Hindlimb muscle (tissue), 1 donor: Measurements from ENCODE around the gene RBM42. TPM values are rescaled to one million over a fixed set of nuclear protein-coding genes. Genes with fewer than 3 reads are reported as not detected.
"Not testable (repeated sequence)": the region's sequence is repeated elsewhere in the genome, so short reads cannot be mapped to it uniquely, and the experiment has no call there.

ENCODE experiments used
- DNase-seq: peaks from one replicate; pipeline ENCODE4 v3.0.0-alpha.2; 2013
- polyA plus RNA-seq: library from polyadenylated mRNA; unstranded; fragments of 120-200 nt; gene quantifications from one replicate; pipeline ENCODE4 v1.2.1, GENCODE V29; 2013; ENCODE audit not compliant: insufficient read length

Gene RBM42
- polyA plus RNA-seq, 1 donor = 50.1 TPM

DNA sequence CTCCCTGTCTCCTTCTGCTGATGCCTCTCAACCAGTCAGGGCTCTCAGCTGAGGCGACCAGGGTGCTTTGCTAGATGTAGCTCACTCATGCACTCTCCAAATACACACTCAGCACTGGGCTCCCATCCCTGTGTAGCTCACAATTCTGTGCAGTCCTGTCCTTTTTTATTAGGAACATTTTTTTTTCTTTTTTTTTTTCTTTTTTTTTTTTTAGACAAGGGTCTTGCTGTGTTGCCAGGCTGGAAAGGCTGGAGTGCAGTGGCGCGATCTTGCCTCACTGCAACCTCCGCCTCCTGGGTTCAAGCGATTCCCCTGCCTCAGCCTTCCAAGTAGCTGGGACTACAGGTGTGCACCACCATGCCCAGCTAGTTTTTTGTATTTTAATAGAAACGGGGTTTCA, 26.0 kb downstream of the RBM42 start:
- not testable (repeated sequence) for DNase-seq

DNA sequence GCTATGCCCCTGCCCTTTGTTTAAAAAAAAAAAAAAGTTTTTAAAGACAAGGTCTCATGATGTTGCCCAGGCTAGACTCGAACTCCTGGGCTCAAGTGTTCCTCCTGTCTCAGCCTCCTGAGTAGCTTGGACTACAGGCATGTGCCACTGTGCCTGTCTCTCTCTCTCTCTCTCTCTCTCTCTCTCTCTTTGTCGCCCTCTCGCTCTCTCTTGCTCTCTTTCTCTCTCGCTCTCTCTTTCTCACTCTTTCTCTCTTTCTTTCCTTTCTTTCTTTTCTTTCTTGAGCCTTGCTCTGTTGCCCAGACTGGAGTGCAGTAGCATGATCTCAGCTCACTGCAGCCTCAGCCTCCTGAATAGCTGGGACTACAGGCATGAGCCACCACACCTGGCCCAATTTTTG, 26.8 kb downstream of the RBM42 start:
- no peak for DNase-seq

DNA sequence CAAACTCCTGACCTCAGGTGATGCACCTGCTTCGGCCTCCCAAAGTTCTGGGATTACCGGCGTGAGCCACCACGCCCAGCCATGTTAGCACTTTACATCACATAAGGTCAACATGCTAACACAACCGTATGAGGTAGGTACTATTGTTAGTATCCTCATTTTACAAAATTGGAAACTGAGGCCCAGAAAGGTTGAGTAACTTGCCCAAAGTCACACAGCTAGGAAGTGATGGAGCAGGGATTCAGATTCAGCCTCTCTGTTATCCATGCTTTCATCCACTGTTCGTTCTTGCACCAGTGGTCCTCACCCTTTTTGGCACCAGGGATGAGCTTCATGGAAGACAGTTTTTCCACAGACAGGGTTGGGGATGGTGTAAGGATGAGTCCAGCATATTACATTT, 27.9 kb downstream of the RBM42 start:
- DNase-seq = no peak

DNA sequence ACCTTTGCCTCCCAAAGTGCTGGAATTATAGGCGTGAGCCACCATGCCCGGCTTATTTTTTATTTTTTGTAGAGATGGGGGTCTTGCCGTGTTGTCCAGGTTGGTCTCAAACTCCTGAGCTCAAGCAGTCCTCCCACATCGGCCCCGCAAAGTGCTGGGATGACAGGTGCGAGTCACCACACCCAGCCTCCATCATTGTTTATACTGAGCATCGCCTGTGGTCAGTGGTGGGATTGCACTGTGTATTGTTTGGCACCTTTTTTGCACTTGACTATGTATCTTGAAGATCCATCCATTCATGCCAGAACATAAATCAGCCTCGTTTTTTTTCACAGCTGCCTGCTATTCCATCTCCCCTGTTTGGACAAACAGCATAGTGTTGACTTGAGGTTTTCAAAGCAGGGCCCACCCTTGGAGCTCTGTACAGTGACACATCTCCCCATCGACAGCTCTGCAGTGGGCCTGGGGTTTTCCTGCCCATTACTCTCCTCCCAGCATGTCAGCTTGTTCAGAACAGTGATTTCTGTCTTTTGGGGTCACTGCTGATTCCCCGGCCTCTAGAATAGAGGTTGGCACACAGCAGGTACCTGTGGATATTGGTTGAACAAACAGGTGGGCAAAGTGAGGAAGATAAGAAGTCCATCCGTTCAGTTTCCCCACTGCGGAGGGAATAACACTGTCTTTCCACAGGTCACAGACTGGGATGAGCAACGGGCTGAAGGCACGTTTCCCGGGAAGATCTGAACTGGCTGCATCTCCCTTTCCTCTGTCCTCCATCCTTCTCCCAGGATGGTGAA, 29.3 kb downstream of the RBM42 start:
- DNase-seq = no peak

DNA sequence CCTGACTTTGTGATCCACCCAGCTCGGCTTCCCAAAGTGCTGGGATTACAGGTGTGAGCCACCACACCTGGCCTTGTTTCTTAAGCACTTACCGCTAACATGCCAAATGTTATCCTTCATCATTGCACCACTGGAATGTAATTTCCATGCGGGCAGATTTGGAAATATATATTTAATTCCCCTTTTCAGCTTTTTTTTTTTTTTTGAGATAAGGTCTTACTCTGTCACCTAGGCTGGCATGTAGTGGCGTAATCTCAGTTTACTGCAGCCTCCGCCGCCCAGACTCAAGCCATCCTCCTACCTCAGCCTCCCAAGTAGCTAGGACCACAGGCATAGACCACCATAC, 33.1 kb downstream of the RBM42 start:
- DNase-seq = no peak

DNA sequence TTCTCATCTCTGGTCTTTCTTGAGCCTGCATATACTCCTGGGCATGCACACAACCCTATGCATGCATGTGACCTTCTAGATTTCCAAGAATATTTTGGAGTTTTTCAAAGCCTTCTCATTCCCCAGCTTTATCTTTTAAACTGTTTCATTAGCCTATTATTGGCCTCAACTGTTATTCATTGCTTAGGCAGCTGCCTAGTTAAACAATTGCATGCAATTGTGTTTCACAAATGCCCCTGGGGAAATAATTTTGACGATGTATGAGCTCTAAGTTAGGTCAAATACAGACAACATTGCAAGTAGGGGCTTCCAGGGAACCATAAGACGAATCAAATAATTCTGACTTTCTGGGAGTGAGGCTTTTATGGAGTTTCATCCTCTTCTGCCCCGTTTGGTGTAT, 35.1 kb downstream of the RBM42 start:
- no peak for DNase-seq

DNA sequence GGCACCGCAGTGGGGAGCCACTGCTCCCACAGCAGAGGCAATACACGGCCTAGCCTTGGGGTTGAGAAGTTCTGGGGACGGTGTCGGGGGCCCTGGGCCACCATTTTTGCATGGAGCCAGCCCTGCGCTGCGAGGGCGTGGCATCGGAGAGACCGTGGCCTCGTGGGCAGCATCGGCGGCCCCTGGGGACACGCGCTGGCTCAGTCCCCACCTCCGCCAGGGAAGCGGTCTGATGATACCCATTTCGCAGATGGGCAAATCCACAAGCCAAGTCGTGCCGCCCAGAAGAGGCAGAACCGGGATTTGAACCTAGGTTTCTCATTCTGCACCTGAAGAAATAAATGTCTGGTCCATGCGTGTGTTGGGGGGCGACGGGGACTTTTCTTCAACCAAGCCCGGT, 36.3 kb downstream of the RBM42 start:
- DNase-seq = no peak

DNA sequence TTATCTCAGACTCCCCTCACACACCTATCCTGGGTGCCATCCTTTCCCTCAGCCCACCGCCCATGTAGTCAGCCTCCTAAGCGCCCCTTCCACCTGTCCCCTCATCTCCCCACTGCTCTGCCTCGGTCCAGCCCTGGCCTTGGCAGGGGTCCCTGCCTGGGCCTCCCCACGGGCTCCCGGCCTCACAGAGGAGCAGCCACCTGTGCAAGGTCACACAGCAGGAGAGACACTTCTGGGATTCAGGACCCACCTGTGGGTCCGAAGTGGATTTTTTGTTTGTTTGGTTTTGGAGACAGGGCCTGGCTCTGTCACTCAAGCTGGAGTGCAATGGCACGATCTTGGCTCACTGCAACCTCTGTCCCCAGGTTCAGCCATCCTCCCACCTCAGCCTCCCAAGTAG, 36.8 kb downstream of the RBM42 start:
- DNase-seq = no peak

DNA sequence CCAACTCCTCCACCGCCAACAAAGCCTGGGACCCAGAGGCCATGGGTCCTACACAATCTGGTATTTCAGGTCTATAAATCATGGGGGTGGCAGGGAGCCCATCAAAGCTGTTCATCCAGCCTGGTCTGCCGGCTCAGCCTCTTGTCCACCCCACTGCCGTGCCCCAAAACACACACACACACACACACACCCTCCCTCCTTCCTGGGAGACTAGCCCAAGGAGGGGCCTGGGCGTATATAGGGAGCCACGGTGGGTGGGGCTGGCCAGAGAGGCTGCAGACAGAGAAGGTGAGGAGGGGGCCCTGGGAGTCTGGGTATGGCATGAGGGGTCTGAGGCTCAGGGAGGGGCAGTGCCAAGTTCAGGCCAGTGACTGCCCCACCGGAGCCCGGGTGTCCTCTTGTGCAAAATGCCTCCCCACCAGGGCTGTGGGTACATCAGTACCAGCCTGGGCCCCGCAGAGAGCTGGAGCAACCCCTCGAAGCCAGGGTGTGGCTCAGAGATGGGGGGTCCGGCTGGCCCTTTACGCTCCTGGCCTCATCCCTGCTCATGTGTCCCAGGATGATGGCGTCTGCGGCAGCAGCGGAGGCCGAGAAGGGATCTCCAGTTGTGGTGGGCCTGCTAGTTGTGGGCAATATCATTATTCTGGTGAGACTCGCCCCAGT, 37.5 kb downstream of the RBM42 start, which contains the start of gene UPK1A:
UPK1A (plus strand) TSS at position 267 of the 663 bp plus-strand sequence; CDS start at position 563, 296 bp downstream.
- DNase-seq = no peak

DNA sequence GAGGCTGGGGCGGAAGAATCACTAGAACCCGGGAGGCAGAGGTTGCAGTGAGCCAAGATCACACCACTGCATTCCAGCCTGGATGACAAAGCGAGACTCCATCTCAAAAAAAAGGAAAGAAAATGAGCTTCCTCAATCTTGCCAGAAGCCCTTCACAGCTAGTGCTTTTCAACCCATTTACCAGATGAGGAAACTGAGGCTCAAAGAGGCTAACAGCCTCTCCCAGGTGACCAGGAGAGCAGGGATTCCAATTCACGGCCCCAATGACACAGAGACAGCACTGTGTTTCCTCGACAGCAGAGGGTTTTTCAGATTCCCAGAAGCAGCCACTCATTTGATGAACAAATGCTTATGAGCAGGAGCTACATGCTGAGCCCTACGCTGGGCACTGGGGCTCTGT, 40.7 kb downstream of the RBM42 start:
- no peak for DNase-seq

DNA sequence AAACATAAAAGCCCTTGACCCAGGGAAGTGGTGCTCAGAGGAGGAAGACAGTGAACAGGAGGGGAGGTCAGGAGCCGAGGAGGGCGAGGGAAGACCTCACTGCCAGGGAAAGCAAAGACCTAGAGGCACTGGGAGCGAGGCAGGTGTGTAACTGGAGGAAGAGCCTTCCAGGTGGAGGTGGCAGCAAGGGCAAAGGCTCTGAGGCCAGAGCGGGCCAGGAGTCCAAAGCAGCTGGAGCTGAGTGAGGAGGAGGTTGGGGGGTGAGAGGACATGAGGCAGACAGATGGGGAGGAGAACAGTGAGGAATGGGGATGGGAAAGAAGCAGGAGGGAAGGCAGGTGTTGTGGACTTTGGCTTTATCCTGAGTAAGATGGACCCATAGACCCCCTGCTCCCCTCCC, 41.1 kb downstream of the RBM42 start:
- no peak for DNase-seq

DNA sequence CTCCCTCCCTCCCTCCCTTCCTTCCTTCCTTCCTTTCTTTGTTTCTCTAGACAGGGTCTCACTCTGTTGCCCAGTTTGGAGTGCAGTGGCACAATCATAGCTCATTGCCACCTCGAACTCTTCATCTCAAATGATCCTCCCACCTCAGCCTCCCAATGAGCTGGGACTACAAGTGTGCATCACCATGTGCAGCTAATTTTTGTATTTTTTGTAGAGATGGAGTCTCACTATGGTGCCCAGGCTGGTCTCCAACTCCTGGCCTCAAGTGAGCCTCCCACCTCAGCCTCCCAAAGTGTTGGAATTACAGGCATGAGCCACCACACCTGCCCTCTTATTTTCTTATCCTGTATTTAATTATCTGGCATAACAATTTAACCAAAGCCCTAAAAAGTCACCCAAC, 41.9 kb downstream of the RBM42 start:
- DNase-seq = no peak

DNA sequence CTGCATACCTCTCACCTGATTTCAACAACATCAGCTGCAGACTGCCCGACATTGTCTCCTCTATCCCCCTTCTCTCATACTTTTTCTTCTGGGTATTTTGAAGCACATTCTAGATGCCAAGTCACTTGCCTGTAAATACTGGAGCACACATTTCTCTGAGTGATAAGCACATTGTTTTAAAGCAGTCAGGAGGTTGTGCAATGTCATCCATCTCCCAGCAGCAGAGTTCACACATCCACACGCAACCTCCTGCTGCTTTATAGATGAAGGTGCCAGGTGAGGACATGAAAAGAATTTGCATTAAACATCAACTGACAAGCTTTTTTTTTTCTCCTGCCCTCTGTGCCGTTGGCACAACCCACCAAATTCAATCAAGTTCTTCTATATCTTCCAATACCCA, 43.0 kb downstream of the RBM42 start:
- no peak for DNase-seq

DNA sequence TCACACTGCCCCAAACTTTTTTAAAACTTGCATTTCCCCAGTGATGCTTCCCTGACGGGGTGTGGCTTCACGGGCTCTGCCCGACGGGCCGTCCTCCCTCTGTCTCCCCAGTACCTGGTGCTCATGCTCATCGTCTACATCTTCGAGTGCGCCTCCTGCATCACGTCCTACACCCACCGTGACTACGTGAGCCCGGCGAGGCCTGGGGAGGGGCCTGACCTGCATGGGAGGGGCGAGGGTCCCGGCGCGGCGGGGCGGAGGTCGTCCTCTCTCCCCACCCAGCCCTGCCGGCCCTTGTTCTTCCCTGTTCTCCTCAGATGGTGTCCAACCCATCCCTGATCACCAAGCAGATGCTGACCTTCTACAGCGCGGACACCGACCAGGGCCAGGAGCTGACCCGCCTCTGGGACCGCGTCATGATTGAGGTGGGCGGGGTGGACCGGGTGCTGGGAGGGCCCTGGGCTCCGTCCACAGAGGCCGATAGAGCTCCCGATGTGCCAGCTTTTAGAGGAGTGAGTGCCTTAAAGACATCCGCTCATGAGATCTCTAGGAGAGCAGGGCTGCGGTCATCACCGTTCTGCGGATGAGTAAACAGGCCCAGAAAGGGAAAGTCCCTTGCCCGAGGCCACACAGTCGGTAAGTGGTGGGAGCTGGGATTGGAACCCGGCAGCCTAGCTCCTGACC, 44.4 kb downstream of the RBM42 start:
- DNase-seq = no peak

DNA sequence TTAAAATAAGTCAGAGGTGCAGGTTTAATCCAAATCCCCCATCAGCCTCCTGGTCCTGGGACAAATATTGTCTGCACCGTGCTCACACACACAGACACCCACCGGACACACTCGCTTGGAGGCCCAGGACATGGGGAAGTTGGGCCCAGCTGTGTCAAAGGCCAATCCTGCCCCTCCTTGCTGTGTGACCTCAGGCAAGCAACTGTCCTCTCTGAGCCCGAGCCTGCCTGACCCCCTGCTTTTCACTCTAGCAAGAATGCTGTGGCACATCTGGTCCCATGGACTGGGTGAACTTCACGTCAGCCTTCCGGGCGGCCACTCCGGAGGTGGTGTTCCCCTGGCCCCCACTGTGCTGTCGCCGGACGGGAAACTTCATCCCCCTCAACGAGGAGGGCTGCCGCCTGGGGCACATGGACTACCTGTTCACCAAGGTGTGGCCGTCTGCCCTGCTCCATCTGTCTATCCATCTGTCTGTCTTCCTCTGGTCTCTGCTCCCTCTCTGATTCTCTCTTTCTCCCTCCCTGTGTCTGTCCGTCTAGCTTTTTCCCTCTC, 46.8 kb downstream of the RBM42 start:
- DNase-seq = no peak

Other genes with a start within 250 kb of the RBM42 start
- 0.65 TPM for gene FFAR2, start 180.8 kb upstream of the RBM42 start, polyA plus RNA-seq
- 6.6 TPM for gene KRTDAP, start 138.6 kb upstream of the RBM42 start, polyA plus RNA-seq
- gene DMKN, start 115.4 kb upstream of the RBM42 start, polyA plus RNA-seq = 4.2 TPM
- gene SBSN, start 100.7 kb upstream of the RBM42 start, polyA plus RNA-seq = 0.74 TPM
- not detected for gene GAPDHS, start 95.6 kb upstream of the RBM42 start, polyA plus RNA-seq
- gene TMEM147, start 83.4 kb upstream of the RBM42 start, polyA plus RNA-seq = 48.9 TPM
- gene ATP4A, start 65.4 kb upstream of the RBM42 start, polyA plus RNA-seq = not detected
- gene PMIS2, start 42.9 kb upstream of the RBM42 start, polyA plus RNA-seq = not detected
- 13.7 TPM for gene HAUS5, start 16.3 kb upstream of the RBM42 start, polyA plus RNA-seq
- 3.4 TPM for gene ETV2, start 12.7 kb downstream of the RBM42 start, polyA plus RNA-seq
- gene COX6B1, start 19.3 kb downstream of the RBM42 start, polyA plus RNA-seq = 256 TPM
- gene UPK1A, start 37.5 kb downstream of the RBM42 start, polyA plus RNA-seq = 0.32 TPM
- 0.15 TPM for gene ZBTB32, start 75.5 kb downstream of the RBM42 start, polyA plus RNA-seq
- gene KMT2B, start 89.0 kb downstream of the RBM42 start, polyA plus RNA-seq = 24.6 TPM
- gene IGFLR1, start 113.4 kb downstream of the RBM42 start, polyA plus RNA-seq = 6.2 TPM
- 18.2 TPM for gene U2AF1L4, start 116.4 kb downstream of the RBM42 start, polyA plus RNA-seq
- 31.7 TPM for gene PSENEN, start 116.6 kb downstream of the RBM42 start, polyA plus RNA-seq
- gene LIN37, start 119.5 kb downstream of the RBM42 start, polyA plus RNA-seq = 8.9 TPM
- gene HSPB6, start 128.0 kb downstream of the RBM42 start, polyA plus RNA-seq = 816 TPM
- 16.3 TPM for gene PROSER3, start 129.1 kb downstream of the RBM42 start, polyA plus RNA-seq
- gene ARHGAP33, start 146.5 kb downstream of the RBM42 start, polyA plus RNA-seq = 19.9 TPM
- 0.12 TPM for gene PRODH2, start 183.8 kb downstream of the RBM42 start, polyA plus RNA-seq
- gene NPHS1, start 223.5 kb downstream of the RBM42 start, polyA plus RNA-seq = 0.71 TPM
- gene KIRREL2, start 227.9 kb downstream of the RBM42 start, polyA plus RNA-seq = 0.31 TPM
- 6.2 TPM for gene APLP1, start 239.5 kb downstream of the RBM42 start, polyA plus RNA-seq